Trophoblast cell (in vitro differentiated cells and primary cell): ENCODE results near the gene TAPT1.
A peak's percentile ranks its signal among the peaks of the same experiment; 100 is the strongest.

Experiments
- DNase-seq, 2 donors: peaks; one replicate each; pipeline ENCODE4 v3.0.0-alpha.2; 2016
- H2AFZ ChIP-seq: 2 replicates; pipeline ENCODE4 v1.6.1; 2013; ENCODE audit warnings: low read length, moderate library complexity, mild to moderate bottlenecking; ENCODE audit not compliant: insufficient read depth, poor library complexity
- H2AK5ac ChIP-seq: 2 replicates; pipeline ENCODE4 v1.6.1; 2013; ENCODE audit warnings: mild to moderate bottlenecking, low read length
- H2BK120ac ChIP-seq: 2 replicates; pipeline ENCODE4 v1.6.1; 2013; ENCODE audit warnings: low read length, mild to moderate bottlenecking, moderate library complexity; ENCODE audit not compliant: insufficient read depth, poor library complexity
- H2BK12ac ChIP-seq: 2 replicates; pipeline ENCODE4 v1.6.1; 2013; ENCODE audit warnings: mild to moderate bottlenecking, low read length, moderate library complexity
- H2BK5ac ChIP-seq: 2 replicates; pipeline ENCODE4 v1.6.1; 2013; ENCODE audit warnings: low read length, low read depth, moderate library complexity, mild to moderate bottlenecking; ENCODE audit not compliant: poor library complexity
- H3K14ac ChIP-seq: 2 replicates; pipeline ENCODE4 v1.6.1; 2013; ENCODE audit warnings: mild to moderate bottlenecking, low read length
- H3K18ac ChIP-seq: 2 replicates; pipeline ENCODE4 v1.6.1; 2013; ENCODE audit warnings: mild to moderate bottlenecking, low read length
- H3K23ac ChIP-seq: 2 replicates; pipeline ENCODE4 v1.6.1; 2013; ENCODE audit warnings: low read length
- H3K27ac ChIP-seq: 2 replicates; pipeline ENCODE4 v1.5.1; 2013; ENCODE audit warnings: low read depth, mild to moderate bottlenecking, inconsistent platforms, low read length, moderate library complexity
- H3K27me3 ChIP-seq: 2 replicates; pipeline ENCODE4 v1.6.1; 2013; ENCODE audit warnings: inconsistent platforms, mild to moderate bottlenecking, low read length, moderate library complexity; ENCODE audit not compliant: insufficient read depth
- H3K36me3 ChIP-seq, 2 experiments: 1 replicate in 1 of 2; 2 replicates in 1 of 2; pipeline ENCODE4 v1.6.1; 2013; ENCODE audit warnings: low read length in 2 of 2, mild to moderate bottlenecking in 2 of 2, moderate library complexity in 1 of 2; ENCODE audit not compliant: insufficient read depth in 2 of 2, control insufficient read depth in 1 of 2
- H3K4ac ChIP-seq: 2 replicates; pipeline ENCODE4 v1.6.1; 2013; ENCODE audit warnings: low read depth, mild to moderate bottlenecking, low read length, moderate library complexity
- H3K4me1 ChIP-seq, 2 experiments: 1 replicate in 1 of 2; 2 replicates in 1 of 2; pipeline ENCODE4 v1.6.1; 2013; ENCODE audit warnings: low read length in 2 of 2, mild to moderate bottlenecking in 2 of 2, moderate library complexity in 1 of 2; ENCODE audit not compliant: insufficient read depth in 2 of 2, control insufficient read depth in 1 of 2
- H3K4me2 ChIP-seq: 2 replicates; pipeline ENCODE4 v1.6.1; 2013; ENCODE audit warnings: inconsistent platforms, mild to moderate bottlenecking, low read length, moderate library complexity
- H3K4me3 ChIP-seq: 2 replicates; pipeline ENCODE4 v1.5.1; 2013; ENCODE audit warnings: mild to moderate bottlenecking, low read depth, low read length, inconsistent platforms
- H3K79me1 ChIP-seq: one replicate; pipeline ENCODE4 v1.6.1; 2013; ENCODE audit warnings: low read length
- H3K79me2 ChIP-seq: 2 replicates; pipeline ENCODE4 v1.6.1; 2013; ENCODE audit warnings: low read length, mild to moderate bottlenecking; ENCODE audit not compliant: control insufficient read depth, insufficient read depth, poor library complexity
- H3K9ac ChIP-seq: 2 replicates; pipeline ENCODE4 v1.6.1; 2013; ENCODE audit warnings: mild to moderate bottlenecking, low read length
- H3K9me3 ChIP-seq: 2 replicates; pipeline ENCODE4 v1.6.1; 2013; ENCODE audit warnings: low read depth, mild to moderate bottlenecking, control low read depth, inconsistent platforms, low read length; ENCODE audit not compliant: insufficient read depth
- H4K12ac ChIP-seq: 2 replicates; pipeline ENCODE4 v1.6.1; 2013; ENCODE audit warnings: low read depth, mild to moderate bottlenecking, low read length, moderate library complexity
- H4K8ac ChIP-seq: 2 replicates; pipeline ENCODE4 v1.6.1; 2013; ENCODE audit warnings: low read depth, mild to moderate bottlenecking, low read length, moderate library complexity
- H4K91ac ChIP-seq: one replicate; pipeline ENCODE4 v1.6.1; 2013; ENCODE audit warnings: low read depth, mild to moderate bottlenecking, low read length, moderate library complexity
- WGBS: extraction: QIAGEN DNeasy Blood & Tissue Kit; methylation state at CpG from one replicate; pipeline ENCODE4 v1.1.7; 2013; ENCODE audit warnings: missing lambda C conversion rate; ENCODE audit not compliant: insufficient read length, insufficient coverage; ENCODE audit errors: extremely low coverage; 5-methylcytosine and 5-hydroxymethylcytosine counted together

The TAPT1 gene

DNA sequence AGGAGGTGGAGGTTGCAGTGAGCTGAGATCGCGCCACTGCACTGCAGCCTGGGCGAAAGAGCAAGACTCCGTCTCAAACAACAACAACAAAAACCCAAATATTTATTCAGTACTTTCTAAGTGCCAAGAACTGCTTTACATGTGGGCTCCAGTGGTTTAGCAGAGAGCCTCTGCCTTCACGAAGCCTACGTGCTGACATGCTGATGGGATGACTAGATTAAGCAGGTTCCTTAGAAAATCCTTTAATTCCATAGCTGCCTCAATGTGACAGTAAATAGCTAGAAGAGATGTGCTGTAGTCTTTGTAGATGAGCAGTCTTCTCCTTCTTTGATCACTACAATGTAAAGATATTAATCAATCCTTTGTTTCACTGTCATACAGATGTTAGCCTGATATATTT lies 49.6 kb downstream of the TAPT1 start:
- no peak overlapping the region for H3K4me3 ChIP-seq
- no CpG with 5 or more reads among the region's 6 CpGs for WGBS
- no peak overlapping the region for H2BK5ac ChIP-seq
- no peak overlapping the region for H2AFZ ChIP-seq
- no peak overlapping the region for H4K91ac ChIP-seq
- H3K27me3 ChIP-seq = no peaks in the 10 kb centered on the region
- H3K79me1 ChIP-seq = no peaks in the 10 kb centered on the region
- peak; percentile 71 to 93 for DNase-seq
- H4K8ac ChIP-seq = no peak overlapping the region
- H3K27ac ChIP-seq = no peak overlapping the region
- no peaks in the 10 kb centered on the region for H3K4me1 ChIP-seq
- no peak overlapping the region for H3K4me2 ChIP-seq
- no peak overlapping the region for H3K9ac ChIP-seq
- no peaks in the 10 kb centered on the region for H3K9me3 ChIP-seq
- H3K23ac ChIP-seq = no peak overlapping the region
- no peak overlapping the region for H3K4ac ChIP-seq
- H2AK5ac ChIP-seq = no peak overlapping the region
- no peaks in the 10 kb centered on the region for H3K79me2 ChIP-seq
- no peak overlapping the region for H2BK12ac ChIP-seq
- H3K14ac ChIP-seq = no peak overlapping the region
- H2BK120ac ChIP-seq = no peak overlapping the region
- H4K12ac ChIP-seq = no peak overlapping the region
- peaks cover 0 to 4% of the 10 kb centered on the region in 2 experiments for H3K36me3 ChIP-seq
- H3K18ac ChIP-seq = no peak overlapping the region

DNA sequence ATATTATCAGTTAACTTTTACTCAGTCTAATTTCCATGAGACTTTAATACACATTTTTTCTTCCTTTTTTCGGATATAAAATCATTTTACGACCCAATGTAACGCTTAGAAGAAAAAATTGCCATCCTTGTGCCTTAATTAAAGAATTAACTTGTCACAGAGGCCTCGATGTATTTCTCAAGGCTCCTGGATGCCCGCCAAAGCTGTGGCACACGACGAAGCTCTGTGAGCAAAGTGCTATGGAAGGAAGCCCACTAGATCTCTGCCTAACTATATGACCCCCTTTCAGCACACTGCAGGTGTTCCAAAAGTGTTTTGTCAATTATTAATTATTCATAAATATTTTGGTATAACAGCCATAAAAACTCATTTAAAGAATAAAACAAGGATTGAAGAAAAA lies 54.4 kb downstream of the TAPT1 start:
- Histone ChIP-seq H3K14ac (no peak overlapping the region), H3K79me2 (no peaks in the 10 kb centered on the region), H4K12ac (no peak overlapping the region), H3K9ac (no peak overlapping the region), H3K79me1 (no peaks in the 10 kb centered on the region), H2BK12ac (no peak overlapping the region), H3K4me1 (no peaks in the 10 kb centered on the region), H3K4me2 (no peak overlapping the region), H3K18ac (no peak overlapping the region), H2AK5ac (no peak overlapping the region), H2BK120ac (no peak overlapping the region), H3K9me3 (no peaks in the 10 kb centered on the region), H3K27ac (no peak overlapping the region), H3K36me3 (peaks cover 3 to 7% of the 10 kb centered on the region in 2 experiments), H4K8ac (no peak overlapping the region), H2BK5ac (no peak overlapping the region), H4K91ac (no peak overlapping the region), H3K27me3 (no peaks in the 10 kb centered on the region), H3K4me3 (no peak overlapping the region), H2AFZ (no peak overlapping the region), H3K23ac (no peak overlapping the region), H3K4ac (no peak overlapping the region)
- no CpG with 5 or more reads among the region's 7 CpGs for WGBS
- DNase-seq = no peak

GRCh38 chr4:16169490-16169889 lies 56.8 kb downstream of the TAPT1 start:
- WGBS = no CpG with 5 or more reads among the region's 4 CpGs
- Histone ChIP-seq H2BK5ac (no peak overlapping the region), H3K36me3 (peaks cover 10 to 13% of the 10 kb centered on the region in 2 experiments), H2BK120ac (no peak overlapping the region), H3K4me1 (no peaks in the 10 kb centered on the region), H2BK12ac (no peak overlapping the region), H4K8ac (no peak overlapping the region), H3K4ac (no peak overlapping the region), H3K14ac (no peak overlapping the region), H3K9ac (no peak overlapping the region), H3K4me3 (no peak overlapping the region), H4K91ac (no peak overlapping the region), H3K27me3 (no peaks in the 10 kb centered on the region), H4K12ac (no peak overlapping the region), H3K9me3 (no peaks in the 10 kb centered on the region), H3K23ac (no peak overlapping the region), H2AFZ (no peak overlapping the region), H3K79me2 (no peaks in the 10 kb centered on the region), H3K4me2 (no peak overlapping the region), H2AK5ac (no peak overlapping the region), H3K79me1 (no peaks in the 10 kb centered on the region), H3K27ac (no peak overlapping the region), H3K18ac (no peak overlapping the region)
- no peak for DNase-seq

- DNase-seq = no peak
- no CpG with 5 or more reads among the region's 3 CpGs for WGBS
Observed at GRCh38 chr4:16168710-16169388, 57.4 kb downstream of the TAPT1 start.

More at GRCh38 chr4:16168710-16169388, 57.4 kb downstream of the TAPT1 start:
- Histone ChIP-seq H4K12ac (no peak overlapping the region), H3K4ac (no peak overlapping the region), H3K14ac (no peak overlapping the region), H3K4me1 (no peaks in the 10 kb centered on the region), H3K27me3 (no peaks in the 10 kb centered on the region), H3K4me3 (no peak overlapping the region), H2BK5ac (no peak overlapping the region), H3K18ac (no peak overlapping the region), H3K23ac (no peak overlapping the region), H3K36me3 (peaks cover 10 to 13% of the 10 kb centered on the region in 2 experiments), H3K4me2 (no peak overlapping the region), H3K79me2 (no peaks in the 10 kb centered on the region), H4K91ac (no peak overlapping the region), H3K9me3 (no peaks in the 10 kb centered on the region), H2AFZ (no peak overlapping the region), H3K27ac (no peak overlapping the region), H2BK120ac (no peak overlapping the region), H3K9ac (no peak overlapping the region), H3K79me1 (no peaks in the 10 kb centered on the region), H2BK12ac (no peak overlapping the region), H4K8ac (no peak overlapping the region), H2AK5ac (no peak overlapping the region)
